ENCODE measurements around the gene IL21. TPM values are rescaled to one million over a fixed set of nuclear protein-coding genes. Genes with fewer than 3 reads are reported as not detected.

IL21 gene
- total RNA-seq, 1 donor from 2014 or later = not detected

- no peak for TF ChIP-seq POLR2AphosphoS5 (IDR thresholded peaks at IDR 0.05; ENCODE audit: insufficient read depth in 1 of 2, low read depth in 1 of 2)
- TF ChIP-seq POLR2A (IDR thresholded peaks at IDR 0.05) = no peak
- TF ChIP-seq CTCF (IDR thresholded peaks at IDR 0.05) = no peak
- intact Hi-C loops (cut with DNase I) = no loop called here
- H3K27ac ChIP-seq = no peak overlapping the region
These were observed 3.8 kb downstream of the IL21 start for GRCh38 chr4:122616915-122617596.

GRCh38 chr4:122614621-122615020, 6.2 kb downstream of the IL21 start:
- intact Hi-C loops (cut with DNase I) = no loop called here
- H3K27ac ChIP-seq = no peak overlapping the region
- H3K9me3 ChIP-seq = no peaks in the 10 kb centered on the region
- no peaks in the 10 kb centered on the region for H3K27me3 ChIP-seq
- no peaks in the 10 kb centered on the region for H3K4me1 ChIP-seq
- H3K36me3 ChIP-seq = no peaks in the 10 kb centered on the region
- DNase-seq (ENCODE audit: extremely low spot score in 2 of 2) = no peak
- TF ChIP-seq POLR2A (IDR thresholded peaks at IDR 0.05) (no peak), CTCF (IDR thresholded peaks at IDR 0.05) (no peak), POLR2AphosphoS5 (IDR thresholded peaks at IDR 0.05; ENCODE audit: insufficient read depth in 1 of 2, low read depth in 1 of 2) (no peak)
- no peak overlapping the region for H3K4me3 ChIP-seq

More at GRCh38 chr4:122616915-122617596, 3.8 kb downstream of the IL21 start:
- Histone ChIP-seq H3K4me1 (no peaks in the 10 kb centered on the region), H3K9me3 (no peaks in the 10 kb centered on the region), H3K36me3 (no peaks in the 10 kb centered on the region), H3K4me3 (no peak overlapping the region), H3K27me3 (no peaks in the 10 kb centered on the region)
- DNase-seq (ENCODE audit: extremely low spot score in 2 of 2) = no peak

GRCh38 chr4:122612540-122612939, 8.3 kb downstream of the IL21 start:
- Histone ChIP-seq H3K4me3 (no peak overlapping the region), H3K36me3 (no peaks in the 10 kb centered on the region), H3K4me1 (no peaks in the 10 kb centered on the region), H3K27me3 (no peaks in the 10 kb centered on the region), H3K27ac (no peak overlapping the region), H3K9me3 (no peaks in the 10 kb centered on the region)
- intact Hi-C loops (cut with DNase I) = no loop called here
- DNase-seq (ENCODE audit: extremely low spot score in 2 of 2) = no peak
- TF ChIP-seq CTCF (IDR thresholded peaks at IDR 0.05) (no peak), POLR2A (IDR thresholded peaks at IDR 0.05) (no peak), POLR2AphosphoS5 (IDR thresholded peaks at IDR 0.05; ENCODE audit: insufficient read depth in 1 of 2, low read depth in 1 of 2) (no peak)

- Histone ChIP-seq H3K36me3 (no peaks in the 10 kb centered on the region), H3K27ac (no peak overlapping the region), H3K4me1 (peaks cover 5% of the 10 kb centered on the region), H3K27me3 (no peaks in the 10 kb centered on the region), H3K9me3 (no peaks in the 10 kb centered on the region), H3K4me3 (no peak overlapping the region)
- TF ChIP-seq POLR2AphosphoS5 (IDR thresholded peaks at IDR 0.05; ENCODE audit: insufficient read depth in 1 of 2, low read depth in 1 of 2) = no peak
- no peak for TF ChIP-seq CTCF (IDR thresholded peaks at IDR 0.05)
- TF ChIP-seq POLR2A (IDR thresholded peaks at IDR 0.05) = no peak
- intact Hi-C loops (cut with DNase I) = no loop called here
- no peak for DNase-seq (ENCODE audit: extremely low spot score in 2 of 2)
These were observed 14.4 kb downstream of the IL21 start for GRCh38 chr4:122606364-122607043.

- peaks cover 5% of the 10 kb centered on the region for H3K4me1 ChIP-seq
- H3K36me3 ChIP-seq = no peaks in the 10 kb centered on the region
- no peak for DNase-seq (ENCODE audit: extremely low spot score in 2 of 2)
- intact Hi-C loops (cut with DNase I) = no loop called here
- H3K27me3 ChIP-seq = no peaks in the 10 kb centered on the region
- no peak overlapping the region for H3K27ac ChIP-seq
- H3K4me3 ChIP-seq = no peak overlapping the region
- H3K9me3 ChIP-seq = no peaks in the 10 kb centered on the region
- TF ChIP-seq CTCF (IDR thresholded peaks at IDR 0.05) (no peak), POLR2AphosphoS5 (IDR thresholded peaks at IDR 0.05; ENCODE audit: insufficient read depth in 1 of 2, low read depth in 1 of 2) (no peak), POLR2A (IDR thresholded peaks at IDR 0.05) (no peak)
These were observed 16.7 kb downstream of the IL21 start for GRCh38 chr4:122604146-122604545.

Data from vagina (tissue), 2 donors.